Mesenchymal stem cell (in vitro differentiated cells and primary cell): Measurements from ENCODE around the gene TTLL11.
"Not testable (repeated sequence)": the region's sequence is repeated elsewhere in the genome, so short reads cannot be mapped to it uniquely, and the experiment has no call there.

Experiments
- DNase-seq: peaks from one replicate; pipeline ENCODE4 v3.0.0-alpha.2; 2013
- H2AFZ ChIP-seq: one replicate; pipeline ENCODE4 v1.6.1; 2013; ENCODE audit warnings: low read depth, mild to moderate bottlenecking, control low read depth, inconsistent platforms, low read length, moderate library complexity
- H2AK5ac ChIP-seq: 2 replicates; pipeline ENCODE4 v1.6.1; 2013; ENCODE audit warnings: low read length, moderate library complexity, mild to moderate bottlenecking, inconsistent platforms; ENCODE audit not compliant: severe bottlenecking
- H2BK120ac ChIP-seq: one replicate; pipeline ENCODE4 v1.6.1; 2013; ENCODE audit warnings: low read depth, mild to moderate bottlenecking, inconsistent platforms, low read length, moderate library complexity
- H2BK12ac ChIP-seq, 2 experiments: one replicate each; pipeline ENCODE4 v1.6.1; 2013; ENCODE audit warnings: inconsistent platforms in 2 of 2, low read length in 2 of 2, mild to moderate bottlenecking in 2 of 2, moderate library complexity in 2 of 2, control low read depth in 1 of 2
- H2BK15ac ChIP-seq: one replicate; pipeline ENCODE4 v1.6.1; 2013; ENCODE audit warnings: mild to moderate bottlenecking, low read depth, inconsistent platforms; ENCODE audit not compliant: poor library complexity, severe bottlenecking
- H2BK5ac ChIP-seq: 2 replicates; pipeline ENCODE4 v1.6.1; 2013; ENCODE audit warnings: low read depth, mild to moderate bottlenecking, low read length, control low read depth, inconsistent platforms; ENCODE audit not compliant: poor library complexity, severe bottlenecking
- H3K14ac ChIP-seq, 2 experiments: one replicate each; pipeline ENCODE4 v1.6.1; 2013; ENCODE audit warnings: inconsistent platforms in 2 of 2, low read length in 2 of 2, control low read depth in 1 of 2, mild to moderate bottlenecking in 1 of 2, moderate library complexity in 1 of 2
- H3K18ac ChIP-seq, 2 experiments: one replicate each; pipeline ENCODE4 v1.6.1; 2013; ENCODE audit warnings: inconsistent platforms in 2 of 2, low read length in 2 of 2, control low read depth in 1 of 2, low read depth in 1 of 2, mild to moderate bottlenecking in 1 of 2
- H3K23ac ChIP-seq, 2 experiments: one replicate each; pipeline ENCODE4 v1.6.1; 2013; ENCODE audit warnings: inconsistent platforms in 2 of 2, low read length in 2 of 2, mild to moderate bottlenecking in 2 of 2, moderate library complexity in 2 of 2, control low read depth in 1 of 2
- H3K27ac ChIP-seq: 2 replicates; pipeline ENCODE4 v1.5.1; 2013; ENCODE audit warnings: mild to moderate bottlenecking, moderate library complexity, low read length, control low read depth, inconsistent platforms; ENCODE audit not compliant: poor library complexity, severe bottlenecking
- H3K27me3 ChIP-seq, 2 experiments: 2 replicates each; pipeline versions ENCODE4 v1.6.1 to v1.7.0; 2013; ENCODE audit warnings: low read length in 2 of 2, mild to moderate bottlenecking in 2 of 2, moderate library complexity in 2 of 2, control low read depth in 1 of 2, inconsistent platforms in 1 of 2; ENCODE audit not compliant: control insufficient read depth in 1 of 2, insufficient read depth in 1 of 2
- H3K36me3 ChIP-seq, 2 experiments: 2 replicates each; pipeline versions ENCODE4 v1.6.1 to v1.7.0; 2013; ENCODE audit warnings: low read length in 2 of 2, control low read depth in 1 of 2, inconsistent platforms in 1 of 2, low read depth in 1 of 2, mild to moderate bottlenecking in 1 of 2; ENCODE audit not compliant: insufficient read depth in 2 of 2, control insufficient read depth in 1 of 2
- H3K4ac ChIP-seq, 2 experiments: one replicate each; pipeline ENCODE4 v1.6.1; 2013; ENCODE audit warnings: inconsistent platforms in 2 of 2, low read length in 2 of 2, mild to moderate bottlenecking in 2 of 2, moderate library complexity in 2 of 2, control low read depth in 1 of 2, low read depth in 1 of 2
- H3K4me1 ChIP-seq: 2 replicates; pipeline ENCODE4 v1.6.1; 2013; ENCODE audit warnings: low read depth, low read length, control low read depth; ENCODE audit not compliant: control insufficient read depth, insufficient read depth
- H3K4me2 ChIP-seq: 2 replicates; pipeline ENCODE4 v1.6.1; 2013; ENCODE audit warnings: low read length, mild to moderate bottlenecking, inconsistent platforms; ENCODE audit not compliant: poor library complexity, severe bottlenecking
- H3K4me3 ChIP-seq, 2 experiments: 2 replicates each; pipeline versions ENCODE4 v1.5.1 to v1.7.0; 2013; ENCODE audit warnings: low read length in 2 of 2, mild to moderate bottlenecking in 2 of 2, control low read depth in 1 of 2, low read depth in 1 of 2; ENCODE audit not compliant: insufficient read depth in 1 of 2
- H3K79me1 ChIP-seq: replicated peaks from 2 replicates; pipeline ENCODE4 v1.6.1; 2013; ENCODE audit warnings: mild to moderate bottlenecking, control low read depth, low read length, inconsistent platforms; ENCODE audit not compliant: poor library complexity, severe bottlenecking
- H3K9ac ChIP-seq: 2 replicates; pipeline ENCODE4 v1.7.0; 2013; ENCODE audit warnings: mild to moderate bottlenecking, low read length, moderate library complexity
- H3K9me3 ChIP-seq: 2 replicates; pipeline ENCODE4 v1.7.0; 2013; ENCODE audit warnings: mild to moderate bottlenecking, low read length; ENCODE audit not compliant: control insufficient read depth
- H4K8ac ChIP-seq: one replicate; pipeline ENCODE4 v1.6.1; 2013; ENCODE audit warnings: inconsistent platforms, mild to moderate bottlenecking, low read length, moderate library complexity
- H4K91ac ChIP-seq: one replicate; pipeline ENCODE4 v1.6.1; 2013; ENCODE audit warnings: mild to moderate bottlenecking, low read length, inconsistent platforms
- WGBS: methylation state at CpG from one replicate; pipeline ENCODE4 v1.1.7; 2013; ENCODE audit warnings: mixed read lengths; 5-methylcytosine and 5-hydroxymethylcytosine counted together

TTLL11 gene

GRCh38 chr9:121792476-121792875, 300.6 kb downstream of the TTLL11 start:
- H3K79me1 ChIP-seq, H3K14ac ChIP-seq, H2AFZ ChIP-seq, H3K4me2 ChIP-seq, H2AK5ac ChIP-seq, H3K18ac ChIP-seq, H2BK120ac ChIP-seq, H4K91ac ChIP-seq, H3K23ac ChIP-seq, H3K4ac ChIP-seq, H4K8ac ChIP-seq, H3K9ac ChIP-seq, H3K4me3 ChIP-seq, H2BK12ac ChIP-seq, H2BK15ac ChIP-seq, H3K36me3 ChIP-seq, H3K4me1 ChIP-seq, DNase-seq, H3K27ac ChIP-seq, H3K27me3 ChIP-seq, H2BK5ac ChIP-seq, H3K9me3 ChIP-seq: not testable (repeated sequence)
- WGBS, result 96% methylated on average over 10 of the region's 10 CpGs

GRCh38 chr9:121790841-121791240, 302.3 kb downstream of the TTLL11 start:
- no peak overlapping the region for H3K4me2 ChIP-seq
- no peak overlapping the region for H2BK5ac ChIP-seq
- H3K36me3 ChIP-seq, result peaks cover 0 to 13% of the 10 kb centered on the region in 2 experiments
- no peak overlapping the region for H4K91ac ChIP-seq
- H3K18ac ChIP-seq, result no peak overlapping the region
- no peak overlapping the region for H3K4me3 ChIP-seq
- H2AFZ ChIP-seq, result no peak overlapping the region
- DNase-seq, result no peak
- H2BK120ac ChIP-seq, result no peak overlapping the region
- H3K4ac ChIP-seq, result no peak overlapping the region
- no peak overlapping the region for H3K23ac ChIP-seq
- H3K4me1 ChIP-seq, result peaks cover 3% of the 10 kb centered on the region
- H2BK15ac ChIP-seq, result no peak overlapping the region
- no peak overlapping the region for H3K27ac ChIP-seq
- no peaks in the 10 kb centered on the region for H3K27me3 ChIP-seq
- H4K8ac ChIP-seq, result no peak overlapping the region
- H2AK5ac ChIP-seq, result no peak overlapping the region
- H3K14ac ChIP-seq, result no peak overlapping the region
- 88% methylated on average over 14 of the region's 14 CpGs for WGBS
- H3K9ac ChIP-seq, result no peak overlapping the region
- H3K79me1 ChIP-seq, result no peaks in the 10 kb centered on the region
- H3K9me3 ChIP-seq, result no peaks in the 10 kb centered on the region
- H2BK12ac ChIP-seq, result no peak overlapping the region

- H4K91ac ChIP-seq, result peak overlapping the region; percentile 46
- no peak overlapping the region for H3K4me2 ChIP-seq
- H2BK5ac ChIP-seq, result no peak overlapping the region
- no peak overlapping the region for H2BK12ac ChIP-seq
- peaks cover 12% of the 10 kb centered on the region for H3K4me1 ChIP-seq
- DNase-seq, result no peak
- no peak overlapping the region for H3K4me3 ChIP-seq
- peaks cover 0 to 23% of the 10 kb centered on the region in 2 experiments for H3K36me3 ChIP-seq
- no peak overlapping the region for H3K23ac ChIP-seq
- H3K79me1 ChIP-seq, result no peaks in the 10 kb centered on the region
- no peak overlapping the region for H2AFZ ChIP-seq
- no peaks in the 10 kb centered on the region for H3K9me3 ChIP-seq
- no peak overlapping the region for H2BK120ac ChIP-seq
- H2AK5ac ChIP-seq, result no peak overlapping the region
- no peak overlapping the region for H3K27ac ChIP-seq
- H3K14ac ChIP-seq, result no peak overlapping the region
- H3K18ac ChIP-seq, result no peak overlapping the region
- WGBS, result 93% methylated on average over 15 of the region's 15 CpGs
- no peak overlapping the region for H3K9ac ChIP-seq
- H4K8ac ChIP-seq, result no peak overlapping the region
- no peak overlapping the region for H3K4ac ChIP-seq
- H2BK15ac ChIP-seq, result no peak overlapping the region
- no peaks in the 10 kb centered on the region for H3K27me3 ChIP-seq
Measured at GRCh38 chr9:121788686-121789366, 304.3 kb downstream of the TTLL11 start.

- Histone ChIP-seq H3K9ac (no peak overlapping the region), H3K4me2 (no peak overlapping the region), H3K79me1 (no peaks in the 10 kb centered on the region), H3K23ac (no peak overlapping the region), H2AK5ac (no peak overlapping the region), H2BK120ac (no peak overlapping the region), H3K4me3 (no peak overlapping the region), H3K27ac (no peak overlapping the region), H2BK5ac (no peak overlapping the region), H3K18ac (no peak overlapping the region), H3K4ac (no peak overlapping the region), H3K4me1 (peaks cover 17% of the 10 kb centered on the region), H4K91ac (no peak overlapping the region), H3K9me3 (no peaks in the 10 kb centered on the region), H3K14ac (no peak overlapping the region), H2BK15ac (no peak overlapping the region), H2AFZ (no peak overlapping the region), H3K36me3 (peaks cover 3 to 42% of the 10 kb centered on the region in 2 experiments), H2BK12ac (no peak overlapping the region), H4K8ac (no peak overlapping the region), H3K27me3 (no peaks in the 10 kb centered on the region)
- 83% methylated on average over 8 of the region's 8 CpGs for WGBS
- no peak for DNase-seq
Measured at GRCh38 chr9:121786998-121787422, 306.1 kb downstream of the TTLL11 start.
